ENCODE data around the gene CCSER1.
"Not testable (repeated sequence)": the region's sequence is repeated elsewhere in the genome, so short reads cannot be mapped to it uniquely, and the experiment has no call there.

The CCSER1 gene

GRCh38 chr4:91622925-91623602 lies 1495.9 kb downstream of the CCSER1 start:
- DNase-seq = no peak

GRCh38 chr4:91623603-91623967 lies 1496.4 kb downstream of the CCSER1 start:
- DNase-seq = not testable (repeated sequence)

GRCh38 chr4:91630054-91630453 lies 1502.9 kb downstream of the CCSER1 start:
- no peak for DNase-seq

GRCh38 chr4:91630764-91631163 lies 1503.6 kb downstream of the CCSER1 start:
- DNase-seq = no peak

GRCh38 chr4:91631335-91631734 lies 1504.1 kb downstream of the CCSER1 start:
- DNase-seq = no peak

DNA sequence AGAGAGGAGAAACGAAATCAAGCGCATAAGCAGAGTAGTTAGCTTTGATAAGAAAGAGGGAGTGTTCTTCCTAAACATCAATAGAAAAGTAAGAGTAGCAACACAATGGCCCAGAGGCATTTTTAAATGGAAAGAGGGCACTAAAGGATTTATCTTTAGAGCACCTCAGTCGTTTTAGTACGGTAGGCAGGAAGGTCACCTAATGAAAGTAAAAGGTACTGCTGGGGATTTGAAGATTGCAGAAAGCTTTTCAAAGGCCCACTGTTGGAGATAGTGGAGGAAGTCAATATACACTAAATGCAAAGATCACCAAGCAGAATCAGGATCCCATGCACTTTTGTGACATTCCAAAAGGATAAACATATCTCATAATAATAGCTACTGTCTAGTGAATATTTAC lies 1508.9 kb downstream of the CCSER1 start:
- DNase-seq = no peak
